Skeletal muscle satellite cell (primary cell): ENCODE results near the gene ALOXE3.
A peak's percentile ranks its signal among the peaks of the same experiment; 100 is the strongest.
"Not testable (repeated sequence)": the region's sequence is repeated elsewhere in the genome, so short reads cannot be mapped to it uniquely, and the experiment has no call there.

Experiments used
- H3K27me3 ChIP-seq: 2 replicates; pipeline ENCODE4 v1.7.0; 2013; ENCODE audit warnings: low read length; ENCODE audit not compliant: control insufficient read depth, insufficient read depth
- H3K36me3 ChIP-seq: 2 replicates; pipeline ENCODE4 v1.7.0; 2013; ENCODE audit warnings: mild to moderate bottlenecking, control low read depth, low read length; ENCODE audit not compliant: insufficient read depth
- H3K4me1 ChIP-seq: 2 replicates; pipeline ENCODE4 v1.7.0; 2013; ENCODE audit warnings: low read length; ENCODE audit not compliant: control insufficient read depth, insufficient read depth
- H3K4me2 ChIP-seq: 2 replicates; pipeline ENCODE4 v1.7.0; 2013; ENCODE audit warnings: mild to moderate bottlenecking, low read length
- H3K4me3 ChIP-seq: 2 replicates; pipeline ENCODE4 v1.7.0; 2013; ENCODE audit warnings: low read length
- H3K9ac ChIP-seq: 2 replicates; pipeline ENCODE4 v1.7.0; 2013; ENCODE audit warnings: mild to moderate bottlenecking, low read depth, low read length, moderate library complexity
- H3K9me3 ChIP-seq: replicated peaks from 2 replicates; pipeline ENCODE4 v1.7.0; 2013; ENCODE audit warnings: mild to moderate bottlenecking, control low read depth, low read length

The ALOXE3 gene

DNA sequence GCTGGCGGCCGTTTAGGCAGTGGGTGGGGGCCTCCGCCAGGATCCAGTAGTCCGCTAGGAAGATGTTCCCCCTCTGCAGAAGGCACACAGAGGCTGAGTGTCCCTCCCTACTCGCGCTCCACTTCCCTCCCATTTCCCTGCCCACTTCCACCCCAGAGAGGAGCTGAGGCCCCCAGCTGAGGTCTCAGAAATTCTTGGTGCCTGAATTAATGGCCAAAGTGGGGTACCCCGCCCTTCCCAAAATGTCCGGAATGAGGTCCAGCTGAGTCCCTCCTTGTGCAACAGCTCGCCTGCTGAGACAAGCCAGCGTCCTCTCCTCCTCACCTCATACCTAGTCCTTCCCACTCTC is 7.9 kb downstream of the ALOXE3 start:
- Histone ChIP-seq H3K36me3 (no peaks in the 10 kb centered on the region), H3K9me3 (no peaks in the 10 kb centered on the region), H3K4me2 (peak overlapping the region; percentile 56), H3K4me1 (peaks cover 6% of the 10 kb centered on the region), H3K27me3 (peaks cover 49% of the 10 kb centered on the region), H3K4me3 (no peak overlapping the region), H3K9ac (no peak overlapping the region)

DNA sequence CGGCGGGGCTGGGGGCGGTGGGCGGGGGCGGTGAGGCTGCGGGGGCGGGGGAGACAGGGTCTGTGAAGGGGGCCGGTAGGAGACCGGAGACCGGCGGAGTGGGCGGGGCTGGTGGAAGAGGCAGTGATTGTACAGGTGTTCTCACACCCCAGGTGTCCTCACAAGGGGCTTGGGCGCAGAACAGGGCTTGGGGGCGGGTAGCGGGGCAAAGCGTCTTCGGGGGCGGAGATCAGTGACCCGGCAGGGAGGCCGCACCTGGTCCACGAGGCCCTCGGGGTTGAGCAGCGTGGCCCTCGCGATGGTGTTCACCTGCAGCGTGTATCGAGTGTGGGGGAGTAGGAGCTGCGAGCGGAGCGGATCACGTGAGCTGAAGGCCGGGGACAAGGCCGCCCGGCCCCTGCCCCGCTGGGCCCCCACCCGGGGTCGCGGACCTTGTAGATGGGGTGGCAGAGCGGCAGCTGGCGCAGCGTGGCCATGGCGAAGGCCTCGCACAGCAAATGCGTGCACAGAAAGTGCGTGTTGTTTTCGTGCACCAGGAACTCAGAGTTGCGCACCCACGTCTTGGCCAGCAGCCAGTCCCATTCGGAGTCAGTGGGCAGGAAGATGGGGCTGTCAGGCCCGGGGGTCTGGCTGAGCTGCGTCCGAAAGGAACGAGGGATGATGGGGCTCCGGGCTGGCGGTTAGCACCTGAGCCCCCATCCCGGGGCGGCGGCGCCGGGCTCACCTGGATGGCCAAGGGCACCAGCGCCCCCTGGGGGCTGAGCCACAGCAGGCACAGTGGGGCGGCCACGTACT is 8.5 kb downstream of the ALOXE3 start:
- Histone ChIP-seq H3K27me3 (peaks cover 48% of the 10 kb centered on the region), H3K4me3 (no peak overlapping the region), H3K4me2 (peak overlapping the region; percentile 56), H3K36me3 (no peaks in the 10 kb centered on the region), H3K9ac (no peak overlapping the region), H3K4me1 (peaks cover 6% of the 10 kb centered on the region), H3K9me3 (no peaks in the 10 kb centered on the region)

DNA sequence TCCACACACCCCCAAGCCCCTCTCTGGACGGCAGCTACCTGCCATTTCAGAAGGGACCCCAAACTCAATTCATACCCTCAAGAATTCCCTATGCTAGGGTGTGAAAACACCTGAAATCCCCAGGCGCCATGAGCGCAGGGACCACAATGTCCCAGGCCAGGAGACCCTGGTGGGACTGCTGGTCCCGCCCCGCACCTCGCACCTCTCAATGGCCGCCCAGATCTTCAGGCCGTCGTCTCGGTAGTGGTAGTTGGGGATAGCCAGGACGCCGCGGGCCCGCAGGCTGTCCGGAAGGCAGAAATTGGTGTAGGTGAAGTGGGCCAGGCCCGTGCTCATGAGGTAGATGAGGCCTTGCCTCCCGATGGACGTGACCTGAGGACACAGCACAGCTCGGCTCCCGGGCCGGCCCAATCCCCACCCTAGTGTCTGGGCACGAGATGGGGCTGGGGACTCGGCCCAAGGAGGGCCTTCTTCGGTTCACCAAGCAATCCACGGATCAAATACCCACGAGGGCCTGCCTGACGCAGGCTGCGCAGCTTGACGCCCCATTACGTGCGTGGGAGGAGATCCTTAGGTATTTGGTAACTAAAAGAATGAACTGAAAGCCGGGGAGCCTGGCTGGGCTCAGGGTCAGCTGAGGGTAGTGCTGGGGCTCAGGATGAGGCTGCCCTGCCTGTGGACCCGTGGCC is 9.2 kb downstream of the ALOXE3 start:
- Histone ChIP-seq H3K9ac (no peak overlapping the region), H3K9me3 (no peaks in the 10 kb centered on the region), H3K4me1 (peaks cover 6% of the 10 kb centered on the region), H3K36me3 (no peaks in the 10 kb centered on the region), H3K4me2 (no peak overlapping the region), H3K27me3 (peaks cover 42% of the 10 kb centered on the region), H3K4me3 (no peak overlapping the region)

DNA sequence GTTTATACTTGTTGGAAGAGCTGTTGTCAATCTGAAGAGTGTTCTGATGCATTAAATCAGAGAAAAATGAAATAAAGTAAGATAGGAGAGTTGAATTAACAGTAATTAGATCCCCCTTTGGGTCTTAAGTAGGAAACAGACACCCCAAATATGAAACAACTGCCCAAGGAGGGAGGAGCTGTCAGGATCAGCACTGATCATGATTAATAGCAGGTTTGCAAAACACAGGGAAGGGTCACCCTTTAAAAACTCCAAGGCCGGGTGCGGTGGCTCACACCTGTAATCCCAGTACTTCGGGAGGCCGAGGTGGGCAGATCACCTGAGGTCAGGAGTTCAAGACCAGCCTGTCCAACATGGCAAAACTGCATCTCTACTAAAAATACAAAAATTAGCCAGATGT is 11.3 kb downstream of the ALOXE3 start:
- peaks cover 30% of the 10 kb centered on the region for H3K27me3 ChIP-seq
- H3K9me3 ChIP-seq, H3K4me3 ChIP-seq, H3K9ac ChIP-seq, H3K4me2 ChIP-seq, H3K36me3 ChIP-seq: not testable (repeated sequence)
- peaks cover 10% of the 10 kb centered on the region for H3K4me1 ChIP-seq

DNA sequence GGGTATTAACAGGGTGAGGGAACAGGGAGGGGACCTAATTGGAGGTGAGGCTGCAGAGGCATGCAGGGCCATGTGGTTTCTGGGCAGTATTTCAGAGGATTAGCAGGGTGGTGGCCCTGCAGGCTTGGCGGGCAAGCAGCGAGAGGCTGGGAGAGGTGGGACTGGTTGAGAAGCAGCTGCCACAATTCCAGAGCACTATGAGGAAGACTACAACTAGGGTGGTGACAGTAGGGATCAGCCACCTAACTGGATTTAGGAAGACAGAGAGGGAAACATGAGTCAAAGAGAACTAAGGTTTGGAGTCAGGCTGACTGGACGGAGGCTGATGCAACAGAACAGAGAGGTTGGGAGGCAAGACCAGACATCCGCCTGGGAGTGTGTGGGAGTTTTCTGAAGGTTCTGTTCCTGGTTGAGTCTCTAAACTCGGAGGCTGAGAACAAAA is 12.3 kb downstream of the ALOXE3 start:
- H3K9ac ChIP-seq, result no peak overlapping the region
- no peak overlapping the region for H3K4me3 ChIP-seq
- H3K4me2 ChIP-seq, result no peak overlapping the region
- H3K4me1 ChIP-seq, result peaks cover 10% of the 10 kb centered on the region
- H3K36me3 ChIP-seq, result no peaks in the 10 kb centered on the region
- peaks cover 21% of the 10 kb centered on the region for H3K27me3 ChIP-seq
- no peaks in the 10 kb centered on the region for H3K9me3 ChIP-seq

DNA sequence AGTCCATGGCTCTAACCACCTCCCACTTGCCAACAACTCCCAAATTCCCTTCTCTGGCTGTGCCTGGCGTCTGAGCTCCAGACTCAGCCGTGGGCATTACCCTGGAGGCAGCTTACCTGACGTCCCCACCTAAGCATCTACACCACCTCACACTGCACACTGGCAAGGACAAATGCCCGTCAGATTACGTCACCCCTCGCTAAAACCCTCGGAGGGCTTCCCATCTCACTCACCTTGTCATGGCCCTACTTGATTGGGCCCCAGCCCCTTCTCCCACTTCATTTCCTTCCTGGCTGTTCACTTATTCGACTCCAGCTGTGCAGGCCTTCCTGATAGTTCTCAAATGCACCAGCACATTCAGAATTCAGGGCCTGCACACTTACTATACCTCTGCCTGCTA is 13.4 kb downstream of the ALOXE3 start:
- Histone ChIP-seq H3K4me1 (peaks cover 8% of the 10 kb centered on the region), H3K27me3 (peaks cover 11% of the 10 kb centered on the region), H3K4me2 (no peak overlapping the region), H3K9me3 (no peaks in the 10 kb centered on the region), H3K9ac (no peak overlapping the region), H3K4me3 (no peak overlapping the region), H3K36me3 (no peaks in the 10 kb centered on the region)

DNA sequence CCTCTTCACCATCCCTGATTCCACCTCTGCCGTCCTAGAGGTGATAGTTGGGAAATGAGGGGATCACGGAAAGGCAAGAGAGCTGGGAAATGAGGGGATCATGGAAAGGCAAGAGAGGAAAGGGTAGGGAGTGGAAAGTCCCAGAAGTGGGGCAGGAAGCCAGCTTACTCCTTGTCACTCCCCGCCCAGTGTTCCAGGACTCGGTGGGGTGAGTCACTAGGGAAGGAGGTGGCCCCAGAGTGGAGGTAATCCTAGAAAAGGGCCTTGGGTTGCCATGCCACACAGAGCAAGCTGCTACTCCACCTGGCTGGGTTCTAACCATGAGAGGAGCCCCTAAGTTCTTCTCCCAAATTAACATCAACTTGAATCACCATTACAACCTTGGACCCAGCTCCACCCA is 14.8 kb downstream of the ALOXE3 start:
- no peak overlapping the region for H3K9ac ChIP-seq
- H3K4me3 ChIP-seq, result no peak overlapping the region
- no peak overlapping the region for H3K4me2 ChIP-seq
- H3K9me3 ChIP-seq, result no peaks in the 10 kb centered on the region
- no peaks in the 10 kb centered on the region for H3K36me3 ChIP-seq
- H3K27me3 ChIP-seq, result peaks cover 10% of the 10 kb centered on the region
- peaks cover 6% of the 10 kb centered on the region for H3K4me1 ChIP-seq

DNA sequence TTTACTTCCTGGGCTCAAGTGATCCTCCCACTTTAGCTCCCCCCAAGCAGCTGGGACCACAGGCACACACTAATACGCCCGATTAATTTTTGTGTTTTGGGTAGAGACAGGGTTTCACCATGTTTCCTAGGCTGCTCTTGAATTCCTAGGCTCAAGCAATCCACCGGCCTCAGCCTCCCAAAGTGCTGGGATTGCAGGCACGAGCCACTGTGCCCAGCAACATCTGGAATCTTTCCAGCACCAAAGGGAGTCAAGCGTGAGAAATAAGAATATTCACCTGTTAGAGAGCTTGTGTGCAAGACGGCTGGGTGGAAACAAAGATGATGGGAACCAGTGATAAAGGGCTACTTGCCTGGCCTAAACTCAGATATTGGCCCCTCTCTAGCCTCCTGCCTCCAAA is 16.6 kb downstream of the ALOXE3 start:
- Histone ChIP-seq H3K4me3 (no peak overlapping the region), H3K36me3 (no peaks in the 10 kb centered on the region), H3K4me2 (no peak overlapping the region), H3K27me3 (peaks cover 12% of the 10 kb centered on the region), H3K4me1 (peaks cover 6% of the 10 kb centered on the region), H3K9ac (no peak overlapping the region), H3K9me3 (no peaks in the 10 kb centered on the region)

DNA sequence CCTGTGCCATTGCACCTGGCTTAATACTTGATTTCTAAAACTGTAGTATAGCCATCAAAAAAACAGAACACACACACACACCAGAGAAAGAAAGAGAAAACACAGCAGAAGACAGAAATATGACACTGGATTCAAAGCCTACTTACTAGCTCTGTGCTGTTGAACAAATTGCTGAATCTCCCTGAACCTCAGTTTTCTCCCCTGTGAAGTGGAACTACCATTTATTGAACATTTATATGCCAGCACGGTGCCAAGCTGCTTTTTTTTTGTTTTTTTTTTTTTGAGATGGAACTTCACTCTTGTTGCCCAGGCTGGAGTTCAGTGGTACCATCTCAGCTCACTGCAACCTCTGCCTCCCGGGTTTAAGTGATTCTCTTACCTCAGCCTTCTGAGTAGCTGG is 17.6 kb downstream of the ALOXE3 start:
- Histone ChIP-seq H3K9me3 (no peaks in the 10 kb centered on the region), H3K27me3 (peaks cover 18% of the 10 kb centered on the region), H3K9ac (no peak overlapping the region), H3K36me3 (no peaks in the 10 kb centered on the region), H3K4me2 (no peak overlapping the region), H3K4me1 (peaks cover 4% of the 10 kb centered on the region), H3K4me3 (no peak overlapping the region)

DNA sequence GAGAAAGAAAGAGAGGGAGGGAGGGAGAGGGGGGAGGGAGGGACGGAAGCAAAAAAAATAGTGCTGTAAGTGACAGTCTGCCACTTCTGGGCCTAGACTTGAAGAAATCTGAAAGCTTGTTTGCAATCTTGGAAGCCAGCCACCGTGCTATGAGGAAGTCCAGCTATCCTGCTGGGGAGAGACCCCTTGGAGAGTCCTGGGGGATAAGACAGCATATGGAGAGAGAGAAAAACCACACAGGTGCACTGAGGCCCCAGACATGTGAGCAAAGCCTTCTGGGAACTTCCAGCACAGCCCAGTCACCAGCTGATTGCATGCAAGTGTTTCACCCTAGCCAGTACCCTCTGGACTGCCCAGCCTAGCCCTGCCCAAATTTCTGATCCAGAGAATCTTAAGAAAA is 18.2 kb downstream of the ALOXE3 start:
- peaks cover 22% of the 10 kb centered on the region for H3K27me3 ChIP-seq
- no peak overlapping the region for H3K4me2 ChIP-seq
- no peak overlapping the region for H3K4me3 ChIP-seq
- H3K9ac ChIP-seq, result no peak overlapping the region
- H3K36me3 ChIP-seq, result no peaks in the 10 kb centered on the region
- peaks cover 4% of the 10 kb centered on the region for H3K4me1 ChIP-seq
- no peaks in the 10 kb centered on the region for H3K9me3 ChIP-seq

DNA sequence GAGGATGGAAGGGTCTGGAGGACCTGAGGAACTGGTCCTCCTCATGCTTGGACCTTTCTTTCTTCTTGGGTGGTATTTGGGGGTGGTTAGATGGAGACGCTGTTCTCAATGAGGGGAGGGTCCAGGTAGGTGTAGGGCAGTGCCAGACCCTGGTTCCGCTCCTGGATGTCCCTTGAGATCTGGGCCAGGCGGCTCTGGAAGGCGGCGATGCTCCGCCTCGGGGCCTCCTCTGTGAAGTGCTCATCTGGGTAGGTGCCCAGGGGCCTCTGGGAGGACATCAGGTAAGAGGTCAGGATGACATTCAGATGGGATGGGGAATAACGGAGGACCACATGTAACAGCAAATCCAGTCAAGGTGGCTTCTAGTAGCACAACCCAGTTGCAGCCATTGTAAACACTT is 21.8 kb downstream of the ALOXE3 start:
- Histone ChIP-seq H3K36me3 (no peaks in the 10 kb centered on the region), H3K4me2 (no peak overlapping the region), H3K27me3 (peaks cover 35% of the 10 kb centered on the region)

DNA sequence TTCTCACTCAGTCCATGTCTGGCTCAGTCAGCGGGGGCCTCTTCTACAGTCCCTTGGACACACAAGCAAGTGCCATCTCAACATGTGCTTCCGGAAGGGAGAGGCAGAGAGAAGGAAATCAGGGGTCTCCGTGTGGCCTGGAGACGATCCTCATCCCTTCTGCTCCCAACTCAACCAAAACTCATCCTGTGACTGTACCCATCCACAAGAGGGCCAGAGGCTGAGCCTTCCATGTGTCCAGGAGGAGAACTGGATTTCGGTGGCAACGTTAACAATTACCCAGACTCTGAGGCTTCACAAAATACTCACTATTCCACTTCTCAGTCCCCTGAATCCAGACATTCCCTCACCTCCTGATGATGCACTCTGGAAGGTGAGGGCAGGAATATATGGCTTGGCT is 23.0 kb downstream of the ALOXE3 start:
- Histone ChIP-seq H3K27me3 (peaks cover 47% of the 10 kb centered on the region), H3K9me3 (no peaks in the 10 kb centered on the region), H3K4me2 (no peak overlapping the region), H3K36me3 (no peaks in the 10 kb centered on the region), H3K4me1 (no peaks in the 10 kb centered on the region), H3K4me3 (no peak overlapping the region), H3K9ac (no peak overlapping the region)

More for the DNA sequence above, 21.8 kb downstream of the ALOXE3 start:
- no peak overlapping the region for H3K4me3 ChIP-seq
- H3K4me1 ChIP-seq, result no peaks in the 10 kb centered on the region
- no peaks in the 10 kb centered on the region for H3K9me3 ChIP-seq
- H3K9ac ChIP-seq, result no peak overlapping the region
